HG02973 (cell line): ENCODE measurements around the gene TBCD.
A peak's percentile ranks its signal among the peaks of the same experiment; 100 is the strongest.

ENCODE experiments used
- ATAC-seq: cut with Tn5 transposase; IDR thresholded peaks from one replicate; pipeline ENCODE4 v1.9.1; 2021; ENCODE audit warnings: moderate library complexity; ENCODE audit not compliant: unreplicated experiment

Gene TBCD

GRCh38 chr17:82849076-82849945 is 97.4 kb downstream of the TBCD start:
- no peak for ATAC-seq

- no peak for ATAC-seq
These were observed 99.5 kb downstream of the TBCD start for GRCh38 chr17:82851381-82851780.

GRCh38 chr17:82854226-82854625 is 102.4 kb downstream of the TBCD start:
- ATAC-seq = no peak

- no peak for ATAC-seq
These were observed 104.5 kb downstream of the TBCD start for GRCh38 chr17:82856361-82856760.

DNA sequence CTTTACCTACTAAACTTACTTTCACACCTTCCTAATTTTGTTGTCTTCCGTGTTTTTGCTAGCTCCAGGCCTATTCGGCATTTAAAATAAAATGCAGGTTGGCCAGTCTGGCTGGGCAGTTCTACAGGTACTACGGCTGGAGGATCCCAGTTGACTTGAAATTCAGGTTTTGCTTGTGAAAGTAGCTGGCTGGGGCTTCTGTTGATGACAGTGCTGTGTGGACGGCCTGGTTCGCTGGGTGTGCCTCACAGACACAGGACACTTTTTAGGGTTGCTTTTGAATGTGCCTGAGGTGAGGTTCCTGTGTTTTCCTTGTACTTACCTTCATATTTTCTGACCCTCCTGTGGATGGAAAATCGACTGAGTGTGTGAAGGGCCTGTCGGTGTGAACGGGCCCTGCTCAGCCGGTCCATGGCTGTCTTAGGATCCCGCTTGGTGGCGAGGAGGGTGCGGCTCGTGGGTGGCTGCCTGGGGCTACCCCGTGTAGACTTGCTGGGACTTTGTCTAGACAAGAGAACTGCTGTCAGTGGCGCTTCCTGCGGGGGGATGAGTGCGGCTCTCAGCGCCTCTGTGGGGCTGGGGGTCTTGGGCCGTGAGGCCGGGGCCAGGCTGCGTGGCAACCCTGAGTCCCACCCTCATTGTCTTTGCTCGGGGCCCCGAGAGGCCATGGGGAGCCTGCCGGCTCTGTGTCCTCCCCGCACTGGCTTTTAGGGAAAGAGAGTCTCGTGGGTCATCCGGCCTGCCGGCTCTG is 106.7 kb downstream of the TBCD start:
- ATAC-seq = no peak

- peak; percentile 27 for ATAC-seq
These were observed 107.9 kb downstream of the TBCD start for GRCh38 chr17:82859431-82860403.

GRCh38 chr17:82860606-82861392 is 108.9 kb downstream of the TBCD start:
- ATAC-seq = no peak

- ATAC-seq = no peak
These were observed 109.5 kb downstream of the TBCD start for GRCh38 chr17:82861393-82861775.

DNA sequence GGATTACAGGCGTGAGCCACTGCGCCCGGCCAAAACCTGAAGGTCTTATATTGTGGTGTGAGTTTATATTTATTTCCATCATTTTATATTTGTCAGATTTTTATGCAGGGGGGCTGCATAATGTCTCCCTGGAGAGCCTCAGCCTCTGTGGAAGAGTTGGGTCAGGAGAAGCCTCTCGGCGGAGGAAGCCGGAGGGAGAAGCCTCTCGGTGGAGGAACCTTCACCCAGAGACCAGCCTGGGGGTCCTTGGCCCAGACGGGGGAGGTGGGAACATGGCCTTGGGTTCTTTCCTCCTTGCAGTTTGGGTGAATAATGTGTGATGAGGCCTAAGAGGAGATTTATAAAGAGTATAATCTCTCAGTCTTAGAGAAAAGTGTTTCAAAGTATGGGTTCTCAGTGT is 110.3 kb downstream of the TBCD start:
- ATAC-seq = no peak

- no peak for ATAC-seq
These were observed 111.0 kb downstream of the TBCD start for GRCh38 chr17:82862737-82863382.

DNA sequence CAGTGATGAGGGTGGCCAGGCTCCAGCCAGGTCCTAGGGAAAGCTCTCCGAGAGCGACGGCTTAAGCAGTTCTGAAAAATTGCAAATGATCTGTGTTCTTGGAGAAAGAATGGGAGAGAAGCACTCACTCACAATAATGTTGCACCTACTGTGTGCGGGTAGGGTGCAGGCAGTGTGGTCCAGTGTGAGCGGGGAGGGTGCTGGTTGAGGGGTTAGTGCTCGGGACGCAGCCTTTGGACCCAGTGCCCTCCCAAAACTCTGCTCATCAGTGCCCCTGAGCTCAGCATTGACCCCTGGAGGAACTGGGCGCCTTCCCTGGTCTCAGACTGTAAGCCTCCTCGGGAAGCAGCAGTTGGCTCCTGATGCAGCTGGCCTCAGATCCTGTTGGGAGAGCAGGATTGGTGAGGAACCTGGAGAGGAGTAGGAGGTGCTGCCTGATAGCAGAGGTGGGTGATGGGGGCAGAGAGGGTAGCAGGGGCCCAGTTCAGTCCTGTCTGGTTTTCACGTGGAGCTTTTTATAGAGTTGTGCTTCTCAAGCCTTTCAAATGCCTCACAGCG is 111.6 kb downstream of the TBCD start:
- ATAC-seq = no peak

DNA sequence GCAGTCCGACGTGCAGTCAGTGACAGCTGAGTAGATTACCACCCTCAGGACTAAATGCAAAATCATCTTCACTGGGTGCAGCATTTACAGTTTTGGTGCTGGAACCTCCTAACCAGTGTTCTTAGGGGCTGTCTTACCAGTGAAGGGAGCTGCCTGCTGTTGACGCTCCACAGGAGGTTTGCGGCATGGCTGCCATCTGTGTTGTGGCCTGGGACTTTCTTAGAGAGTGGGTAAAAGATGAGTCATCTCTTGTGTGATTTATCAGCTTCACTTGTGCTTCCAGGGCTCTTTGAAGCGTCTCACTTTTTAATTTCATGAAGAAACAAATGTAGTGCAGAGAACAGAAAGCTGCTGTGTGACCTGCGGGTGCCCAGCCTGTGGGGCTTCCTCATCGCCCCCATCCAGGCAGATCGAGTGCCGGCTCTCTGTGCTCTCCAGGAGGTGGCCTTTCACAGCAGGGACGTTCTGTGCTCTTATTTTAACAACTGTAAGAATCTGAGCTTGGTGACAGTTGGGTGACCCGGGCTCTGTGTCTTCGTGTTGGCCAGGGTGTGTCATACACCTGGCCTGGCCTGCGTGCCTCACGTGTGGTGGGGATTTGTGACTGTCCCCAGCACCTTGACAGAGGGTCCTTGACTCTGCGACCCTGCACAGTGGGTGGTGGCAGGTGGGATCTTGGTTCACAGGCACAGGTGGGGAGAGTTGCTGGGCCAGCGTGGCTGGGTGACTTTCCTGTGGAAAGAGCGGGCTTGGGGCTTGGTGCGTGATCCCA is 112.3 kb downstream of the TBCD start:
- peak; percentile 68 for ATAC-seq

DNA sequence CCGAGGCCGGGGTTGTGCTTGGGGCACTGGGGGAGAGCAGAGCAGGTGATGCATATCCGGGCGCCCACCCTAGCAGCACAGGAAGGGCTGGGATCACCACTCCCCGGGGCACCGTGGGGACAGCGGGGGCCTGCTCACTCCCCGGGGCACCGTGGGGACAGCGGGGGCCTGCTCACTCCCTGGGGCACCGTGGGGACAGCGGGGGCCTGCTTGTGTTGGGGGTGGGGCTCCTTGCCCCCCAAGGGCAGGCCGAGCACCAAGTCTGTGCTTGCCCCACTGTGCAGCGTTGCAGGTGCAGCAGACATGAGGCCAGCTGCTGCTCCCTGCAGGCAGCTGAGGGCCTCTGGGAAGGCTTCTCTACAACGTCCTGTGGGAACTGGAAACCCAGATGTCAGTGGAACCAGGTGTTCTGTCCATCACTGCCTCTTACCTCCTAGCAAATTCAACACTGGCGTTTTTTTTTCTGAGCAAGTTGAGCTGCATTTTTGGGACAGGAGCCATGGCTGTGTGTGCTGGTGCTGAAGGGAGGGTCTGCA is 112.9 kb downstream of the TBCD start:
- no peak for ATAC-seq

DNA sequence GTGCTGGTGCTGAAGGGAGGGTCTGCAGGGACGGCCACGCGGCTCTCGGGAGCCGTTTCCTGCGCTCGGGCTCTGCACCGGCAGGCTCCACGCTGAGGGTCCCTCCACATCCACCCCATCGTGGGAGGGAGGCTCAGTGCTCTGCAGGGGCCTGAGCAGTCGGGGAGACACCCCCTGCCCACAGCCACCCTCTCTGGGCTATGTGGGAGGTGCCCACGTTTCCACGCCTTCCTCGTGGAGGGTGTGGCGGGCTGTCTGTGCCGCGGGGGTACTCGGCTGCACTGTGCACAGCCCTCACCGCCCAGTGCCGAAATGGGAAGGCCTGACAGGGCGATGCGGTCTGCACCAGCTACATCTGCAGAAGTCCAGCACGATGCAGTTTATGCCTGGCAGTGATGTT is 113.4 kb downstream of the TBCD start:
- no peak for ATAC-seq

- ATAC-seq = no peak
These were observed 114.0 kb downstream of the TBCD start for GRCh38 chr17:82865774-82866395.

GRCh38 chr17:82866590-82867191 is 114.8 kb downstream of the TBCD start:
- no peak for ATAC-seq

DNA sequence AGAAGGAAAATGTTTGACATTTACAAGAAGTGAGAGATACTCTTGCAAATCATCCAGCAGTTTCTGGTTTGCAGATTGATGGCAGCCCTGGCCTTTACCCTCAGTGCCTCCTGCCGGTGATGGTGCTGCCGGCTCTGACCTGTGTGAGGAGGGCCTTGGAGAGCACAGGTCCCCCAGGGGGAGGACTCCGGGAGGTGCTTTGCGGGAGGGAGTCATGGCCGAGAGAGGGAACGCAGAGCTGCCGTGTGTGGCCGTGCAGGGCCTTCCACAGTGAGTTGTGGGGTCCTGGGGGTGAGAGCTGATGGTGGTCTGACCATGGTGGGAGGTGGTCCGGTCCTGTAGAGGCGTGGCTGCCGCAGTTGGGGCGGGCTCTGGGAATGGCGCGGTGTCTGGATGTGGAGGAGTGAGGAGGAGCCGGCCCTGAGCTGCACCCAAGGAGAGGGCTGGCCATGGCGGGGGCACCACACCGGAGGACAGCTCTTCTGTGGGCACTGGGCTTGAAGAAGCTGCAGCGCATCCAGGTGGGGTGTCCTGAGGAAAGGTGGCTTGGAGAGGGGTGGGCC is 116.0 kb downstream of the TBCD start:
- no peak for ATAC-seq
